Astrocyte of the cerebellum (primary cell): Measurements from ENCODE around the gene STAB2.

Experiments used
- DNase-seq: peaks from one replicate; pipeline ENCODE4 v3.0.0-alpha.2; 2011; ENCODE audit warnings: low read depth
- H3K4me3 ChIP-seq: 2 replicates; pipeline ENCODE4 v1.5.1; 2011; ENCODE audit warnings: mild to moderate bottlenecking, low read depth, low read length, moderate library complexity
- in situ Hi-C: cut with HindIII; loops from 2 replicates; pipeline ENCODE4 v1.10.0; 2017; ENCODE audit warnings: low sequenced_read_pairs
- TF ChIP-seq, protein P1 (sequence below): IDR thresholded peaks from 2 replicates; pipeline ENCODE4 v1.5.1; 2012; ENCODE audit warnings: low read length, low read depth, moderate library complexity, mild to moderate bottlenecking; ENCODE audit errors: missing control alignments

Gene STAB2

DNA sequence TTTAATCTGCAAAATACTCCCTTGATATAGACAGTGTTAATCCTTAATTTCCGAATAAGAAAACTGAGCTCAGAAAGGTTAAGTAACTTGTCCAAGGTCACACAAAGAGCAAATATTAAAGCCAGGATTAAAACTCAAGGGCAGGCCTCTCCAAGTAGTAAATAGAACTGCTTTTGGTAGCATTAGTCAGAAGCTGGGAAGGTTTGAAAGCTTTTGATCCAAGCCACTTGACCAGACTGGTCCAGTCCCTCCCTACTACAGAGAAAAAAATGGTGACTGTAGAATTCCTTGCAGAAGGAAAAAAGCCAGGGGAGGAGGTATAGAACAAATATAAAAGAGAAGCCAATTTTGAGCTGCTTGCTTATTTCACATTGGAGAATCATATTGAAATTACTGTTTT is 142.4 kb downstream of the STAB2 start:
- in situ Hi-C loops = no loop called here
- TF ChIP-seq, protein P1, sequence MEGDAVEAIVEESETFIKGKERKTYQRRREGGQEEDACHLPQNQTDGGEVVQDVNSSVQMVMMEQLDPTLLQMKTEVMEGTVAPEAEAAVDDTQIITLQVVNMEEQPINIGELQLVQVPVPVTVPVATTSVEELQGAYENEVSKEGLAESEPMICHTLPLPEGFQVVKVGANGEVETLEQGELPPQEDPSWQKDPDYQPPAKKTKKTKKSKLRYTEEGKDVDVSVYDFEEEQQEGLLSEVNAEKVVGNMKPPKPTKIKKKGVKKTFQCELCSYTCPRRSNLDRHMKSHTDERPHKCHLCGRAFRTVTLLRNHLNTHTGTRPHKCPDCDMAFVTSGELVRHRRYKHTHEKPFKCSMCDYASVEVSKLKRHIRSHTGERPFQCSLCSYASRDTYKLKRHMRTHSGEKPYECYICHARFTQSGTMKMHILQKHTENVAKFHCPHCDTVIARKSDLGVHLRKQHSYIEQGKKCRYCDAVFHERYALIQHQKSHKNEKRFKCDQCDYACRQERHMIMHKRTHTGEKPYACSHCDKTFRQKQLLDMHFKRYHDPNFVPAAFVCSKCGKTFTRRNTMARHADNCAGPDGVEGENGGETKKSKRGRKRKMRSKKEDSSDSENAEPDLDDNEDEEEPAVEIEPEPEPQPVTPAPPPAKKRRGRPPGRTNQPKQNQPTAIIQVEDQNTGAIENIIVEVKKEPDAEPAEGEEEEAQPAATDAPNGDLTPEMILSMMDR = no peak
- H3K4me3 ChIP-seq = no peak overlapping the region
- DNase-seq = no peak

- H3K4me3 ChIP-seq = no peak overlapping the region
- no peak for DNase-seq
- TF ChIP-seq, protein P1 = no peak
- in situ Hi-C loops = no loop called here
Measured at GRCh38 chr12:103731539-103731938, 144.5 kb downstream of the STAB2 start.

- in situ Hi-C loops = no loop called here
- TF ChIP-seq, protein P1 = no peak
- H3K4me3 ChIP-seq = no peak overlapping the region
- DNase-seq = no peak
Measured at GRCh38 chr12:103734863-103735262, 147.8 kb downstream of the STAB2 start.

DNA sequence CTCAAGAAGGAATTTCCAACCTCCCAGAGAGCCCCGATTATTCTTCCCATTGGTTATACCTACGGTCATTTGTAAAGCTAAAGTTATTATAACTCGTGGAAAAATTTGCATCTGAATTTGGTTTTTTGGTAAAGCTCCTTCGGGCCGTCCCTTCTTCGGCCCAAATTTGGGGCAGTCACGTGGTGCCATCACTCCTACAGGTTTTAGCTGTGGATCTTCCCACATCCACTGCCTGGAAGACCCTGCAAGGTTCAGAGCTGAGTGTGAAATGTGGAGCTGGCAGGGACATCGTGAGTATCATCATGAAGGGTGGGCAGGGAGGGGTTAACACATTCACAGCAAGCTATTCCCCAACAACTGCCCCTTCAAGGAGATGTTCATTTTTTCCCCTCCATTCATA is 148.2 kb downstream of the STAB2 start:
- TF ChIP-seq, protein P1 = no peak
- no peak for DNase-seq
- in situ Hi-C loops = no loop called here
- no peak overlapping the region for H3K4me3 ChIP-seq

GRCh38 chr12:103736572-103736971 is 149.5 kb downstream of the STAB2 start:
- H3K4me3 ChIP-seq = no peak overlapping the region
- in situ Hi-C loops = no loop called here
- DNase-seq = no peak
- TF ChIP-seq, protein P1 = no peak

DNA sequence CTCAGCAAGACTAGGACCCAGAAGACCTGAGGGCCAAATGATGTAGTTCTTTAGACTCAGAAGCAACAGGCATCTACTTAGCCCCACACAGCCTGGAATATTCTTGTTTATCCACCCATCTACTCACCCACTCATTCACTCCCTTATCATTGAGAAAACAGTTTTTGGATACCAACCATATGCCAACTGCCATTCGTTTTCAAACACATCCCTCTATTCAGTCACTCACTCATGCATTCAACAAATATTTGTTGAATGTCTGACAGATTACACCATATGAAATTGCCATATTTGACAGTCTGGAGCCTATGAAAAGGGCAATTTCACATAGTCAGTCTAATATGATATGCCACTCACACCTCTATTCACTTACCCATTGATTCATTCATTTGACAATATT is 150.8 kb downstream of the STAB2 start:
- DNase-seq = no peak
- TF ChIP-seq, protein P1 = no peak
- in situ Hi-C loops = no loop called here
- H3K4me3 ChIP-seq = no peak overlapping the region

GRCh38 chr12:103742349-103742932 is 155.4 kb downstream of the STAB2 start:
- DNase-seq = no peak
- in situ Hi-C loops = no loop called here
- TF ChIP-seq, protein P1 = no peak
- no peak overlapping the region for H3K4me3 ChIP-seq
